NOMO-1 (cell line): ENCODE results near the gene PLXNB1.
"Not testable (repeated sequence)": the region's sequence is repeated elsewhere in the genome, so short reads cannot be mapped to it uniquely, and the experiment has no call there.

Experiments used
- DNase-seq, 2 experiments: peaks; one replicate each; lab custom pipeline; 2025; ENCODE audit not compliant: unreplicated experiment in 2 of 2; lab: John Stamatoyannopoulos, UW

Gene PLXNB1

DNA sequence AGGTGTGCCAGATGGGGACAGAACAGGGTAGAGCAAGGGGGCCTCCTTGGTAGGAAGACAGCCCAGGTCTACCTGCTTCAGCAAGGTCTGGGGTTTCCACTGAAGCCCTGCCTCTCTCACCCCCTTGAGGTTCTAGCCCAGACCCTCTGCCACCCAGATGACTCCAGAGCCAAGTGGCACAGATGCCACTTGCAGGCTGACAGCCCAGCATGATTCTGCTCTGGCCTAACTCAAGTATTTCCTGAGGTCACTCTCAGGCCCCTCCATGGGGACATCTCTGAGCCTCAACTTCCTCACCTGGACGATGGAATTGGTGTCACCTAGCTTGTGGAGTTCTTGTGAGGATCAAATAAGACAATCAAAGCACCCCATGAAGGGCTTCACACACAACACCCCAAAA lies 23.9 kb downstream of the PLXNB1 start:
- no peak for DNase-seq

DNA sequence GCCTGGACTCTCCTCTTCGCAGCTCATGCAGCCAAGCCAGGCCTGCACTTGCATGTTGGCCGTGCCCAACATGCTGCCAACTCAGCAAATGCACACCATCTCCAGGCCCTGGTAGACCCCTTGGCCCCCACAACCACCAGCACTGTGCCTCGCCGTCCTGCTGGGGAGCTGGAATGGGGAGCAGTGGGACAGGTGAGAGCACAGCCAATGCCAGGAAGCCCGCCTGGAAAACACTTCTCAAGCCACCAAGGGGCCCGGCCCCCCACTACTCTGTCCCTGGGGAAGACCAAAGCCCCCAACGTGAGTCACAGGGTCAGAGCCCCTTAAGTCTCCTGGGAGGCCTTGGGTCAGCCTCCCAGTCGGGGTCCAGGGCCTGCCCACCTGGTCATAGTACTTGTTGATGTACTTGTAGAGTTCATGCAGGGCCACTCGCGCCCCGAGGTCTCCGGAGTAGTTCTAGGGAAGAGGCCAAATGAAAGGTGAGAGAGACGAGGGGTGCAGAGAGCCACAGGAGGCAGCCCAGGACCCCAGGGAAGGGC lies 24.5 kb downstream of the PLXNB1 start:
- no peak for DNase-seq

DNA sequence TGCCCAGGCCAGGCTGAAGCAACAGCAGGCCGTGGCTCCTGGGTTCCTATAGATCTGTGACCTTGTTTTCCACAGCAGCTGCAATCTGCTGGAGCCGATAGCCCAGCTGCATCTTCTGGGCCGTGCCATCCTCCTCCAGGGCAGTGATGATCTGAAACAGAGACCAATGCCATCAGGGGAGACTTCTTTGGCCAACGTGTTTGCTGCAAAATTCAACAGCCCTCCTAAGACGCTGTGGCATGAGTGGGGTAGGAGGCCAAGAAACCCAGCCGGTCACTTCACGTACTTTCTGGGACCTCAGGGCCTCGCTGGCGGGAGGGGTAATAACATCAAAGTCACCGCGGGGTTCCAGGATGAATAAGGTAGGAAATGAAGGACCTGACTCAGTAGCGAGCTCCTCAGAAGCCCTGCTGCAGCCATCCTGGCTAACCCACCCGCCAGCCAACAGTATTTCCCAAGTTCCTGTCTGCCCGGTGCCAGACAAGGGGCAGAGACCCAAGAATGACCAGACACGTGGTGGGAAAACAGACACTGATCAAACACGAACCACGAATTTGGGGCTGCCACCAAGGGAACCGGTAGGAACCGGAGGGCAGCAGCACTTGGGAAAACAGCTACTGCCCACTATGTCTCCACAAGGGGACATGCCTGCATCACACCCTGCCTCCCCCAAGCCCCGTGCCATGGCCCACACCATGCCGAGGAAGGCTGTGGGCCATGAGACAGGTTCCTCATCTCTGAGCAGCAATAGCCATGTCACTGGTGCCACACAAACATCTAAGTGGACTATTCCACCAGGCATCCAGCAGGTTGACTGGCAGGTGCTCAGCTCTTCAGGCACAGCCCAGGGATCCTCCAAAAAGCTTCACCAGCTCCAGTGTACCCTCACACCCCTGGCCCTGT lies 25.2 kb downstream of the PLXNB1 start:
- DNase-seq: no peak

DNA sequence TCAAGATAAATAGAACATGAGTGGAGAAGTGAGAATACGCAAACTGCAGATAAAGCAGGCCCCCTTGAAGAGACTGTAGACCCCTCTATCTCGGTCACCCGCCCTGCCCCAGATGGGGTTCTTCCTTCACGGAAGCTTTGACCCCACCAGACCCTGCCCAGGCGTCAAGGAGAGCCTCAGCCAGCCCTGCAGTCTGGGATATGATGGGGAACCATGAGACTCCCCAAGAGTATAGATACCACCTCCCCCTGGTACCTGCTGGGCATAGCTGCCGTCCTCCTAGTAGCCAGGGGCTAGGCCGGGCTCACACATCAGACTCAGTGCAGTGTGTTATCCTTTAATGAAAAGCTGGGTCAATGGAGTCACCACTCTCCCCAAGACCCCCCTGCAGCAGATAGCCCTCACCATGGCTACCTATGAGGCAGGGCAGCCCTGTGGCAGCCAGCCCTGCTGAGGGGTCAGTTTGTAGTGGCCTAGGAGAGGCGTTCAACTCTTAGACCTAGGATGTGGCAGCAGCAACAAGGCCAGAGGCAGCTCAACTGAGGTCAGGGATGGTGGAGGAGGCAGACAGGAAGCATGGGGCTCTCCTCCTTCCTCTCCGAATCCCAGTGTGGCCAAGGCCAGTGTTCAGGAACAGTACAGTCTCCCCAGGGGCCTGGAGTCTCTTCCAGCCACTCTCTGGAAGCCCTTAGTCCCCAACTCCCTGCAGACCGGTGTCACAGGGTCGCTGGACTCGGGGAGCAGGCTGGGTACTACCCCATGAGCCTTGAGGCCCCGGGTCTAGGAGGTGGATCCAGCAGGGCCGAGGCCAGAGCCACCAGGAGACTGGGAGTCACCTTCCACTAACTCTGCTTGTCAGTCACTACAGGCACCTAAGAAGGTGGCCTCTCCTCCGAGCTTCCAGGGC lies 26.1 kb downstream of the PLXNB1 start:
- DNase-seq: no peak

DNA sequence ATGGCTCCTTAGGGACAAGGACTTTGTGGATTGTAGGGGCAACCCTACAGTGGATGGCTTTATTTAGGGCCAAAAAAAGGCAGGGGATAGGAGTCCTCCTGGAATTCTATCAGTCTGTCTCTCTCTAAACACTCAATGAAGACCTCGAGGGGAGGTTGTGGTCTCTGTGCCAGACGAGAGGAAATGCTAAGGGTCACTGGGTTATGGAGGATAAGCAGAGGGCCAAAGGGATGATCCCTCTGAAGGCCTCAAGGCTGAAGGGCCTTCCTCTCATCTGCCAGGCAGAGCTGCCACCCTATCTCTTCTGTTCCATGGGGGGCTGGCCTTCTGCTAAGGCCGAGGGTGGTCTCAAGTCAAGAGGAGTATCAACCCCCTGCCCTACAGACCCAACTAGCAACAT lies 27.0 kb downstream of the PLXNB1 start:
- no peak for DNase-seq

DNA sequence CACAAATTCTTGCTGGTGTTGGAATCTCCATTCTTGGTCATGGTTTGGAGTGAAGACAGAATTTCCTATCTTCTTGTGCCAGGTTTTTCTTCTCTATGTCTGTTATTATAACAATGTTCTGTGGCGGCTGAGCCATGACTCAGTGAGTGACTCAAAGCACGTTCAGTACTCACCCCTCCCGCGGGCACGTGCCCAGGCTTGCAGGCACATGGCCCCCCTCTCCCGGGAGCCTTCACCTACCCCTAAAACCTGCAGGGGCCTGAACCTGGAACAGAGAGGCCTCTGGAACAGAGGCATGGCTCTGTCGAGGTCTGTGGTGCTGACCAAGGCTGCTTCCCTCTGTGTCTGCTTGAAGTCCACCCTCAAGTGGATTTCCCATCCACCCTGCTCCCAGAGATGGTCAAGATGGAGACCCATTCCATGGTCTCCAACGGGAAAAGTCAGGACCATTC lies 27.6 kb downstream of the PLXNB1 start:
- DNase-seq: no peak

DNA sequence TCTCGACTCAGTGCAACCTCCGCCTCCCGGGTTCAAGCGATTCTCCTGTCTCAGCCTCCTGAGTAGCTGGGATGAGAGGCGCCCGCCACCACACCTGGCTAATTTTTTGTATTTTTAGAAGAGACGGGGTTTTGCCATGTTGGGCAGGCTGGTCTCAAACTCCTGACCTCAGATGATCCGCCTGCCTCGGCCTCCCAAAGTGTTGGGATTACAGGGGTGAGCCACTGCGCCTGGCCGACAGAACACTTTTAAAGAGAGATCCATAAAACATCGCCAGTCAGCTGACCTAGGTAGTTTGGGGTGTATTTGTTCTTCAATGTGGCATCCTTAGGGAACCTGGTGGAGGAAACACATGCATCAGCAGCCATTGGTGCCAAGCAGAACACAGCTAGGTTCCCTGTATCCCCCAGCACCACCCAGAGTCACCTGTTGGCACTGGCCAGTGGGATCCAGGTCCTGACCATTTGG lies 28.4 kb downstream of the PLXNB1 start:
- not testable (repeated sequence) for DNase-seq

DNA sequence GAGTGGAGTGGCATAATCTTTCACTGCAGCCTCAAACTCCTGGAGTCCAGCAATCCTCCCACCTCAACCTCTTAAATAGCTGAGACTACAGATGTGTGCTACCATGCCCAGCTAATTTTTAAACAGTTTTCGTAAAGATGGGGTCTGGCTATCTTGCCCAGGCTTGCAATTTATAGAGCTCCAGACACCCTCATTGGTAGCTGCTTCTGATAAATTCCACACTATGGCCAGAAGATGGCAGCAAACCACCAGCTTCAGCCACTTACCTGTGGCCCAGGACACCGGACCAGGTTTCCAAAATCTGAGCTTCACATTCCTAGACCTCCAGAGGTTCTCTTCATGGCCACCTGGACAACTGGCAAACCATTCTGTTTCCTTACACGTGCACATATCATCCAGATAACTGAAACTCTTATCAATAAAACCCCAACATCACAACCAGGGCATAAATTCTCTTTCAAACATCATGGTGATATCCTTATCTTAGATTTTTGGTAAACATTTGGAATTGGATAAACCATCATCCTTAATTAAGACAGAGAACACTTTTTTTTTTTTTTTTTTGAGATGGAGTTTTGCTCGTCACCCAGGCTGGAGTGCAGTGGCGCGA lies 29.0 kb downstream of the PLXNB1 start:
- DNase-seq: peak; percentile 18 to 50

DNA sequence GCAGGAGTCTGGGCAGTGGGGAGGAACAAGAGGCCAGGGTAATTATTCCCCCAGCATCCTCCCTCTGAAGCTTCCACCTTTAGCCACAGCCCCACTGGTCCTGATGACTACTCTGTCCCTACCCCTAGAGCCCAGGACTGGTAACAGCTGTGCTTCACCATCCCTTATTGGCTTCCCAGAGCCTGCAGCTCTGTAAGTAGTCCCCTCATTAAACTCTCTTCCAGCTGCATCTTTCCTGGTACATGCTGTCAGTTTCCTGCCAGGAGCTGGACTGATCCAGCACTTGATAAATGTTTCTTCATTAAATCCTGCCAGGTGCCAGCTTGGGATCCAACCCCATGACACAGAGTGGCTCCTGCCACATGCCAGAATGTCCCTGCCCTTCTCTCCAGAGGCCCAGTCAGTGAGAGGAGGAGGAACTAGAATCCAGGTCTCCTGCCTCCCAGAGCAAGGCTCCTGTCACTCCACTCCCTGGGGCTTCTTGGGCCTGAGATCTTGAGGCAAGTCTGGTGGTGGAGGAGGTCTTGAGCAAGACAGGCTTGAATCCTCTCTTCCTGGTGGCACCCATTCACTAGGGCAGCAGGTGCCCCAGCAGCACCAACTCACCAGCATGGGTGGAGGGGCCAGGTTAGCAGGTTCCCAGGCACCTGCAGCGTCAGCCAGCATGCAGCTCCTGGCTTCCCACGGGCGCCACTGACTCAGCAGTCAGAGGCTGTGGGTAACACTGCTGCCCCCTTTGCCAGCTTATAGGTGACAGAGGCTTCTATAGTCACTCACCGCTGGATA lies 30.3 kb downstream of the PLXNB1 start:
- no peak for DNase-seq

DNA sequence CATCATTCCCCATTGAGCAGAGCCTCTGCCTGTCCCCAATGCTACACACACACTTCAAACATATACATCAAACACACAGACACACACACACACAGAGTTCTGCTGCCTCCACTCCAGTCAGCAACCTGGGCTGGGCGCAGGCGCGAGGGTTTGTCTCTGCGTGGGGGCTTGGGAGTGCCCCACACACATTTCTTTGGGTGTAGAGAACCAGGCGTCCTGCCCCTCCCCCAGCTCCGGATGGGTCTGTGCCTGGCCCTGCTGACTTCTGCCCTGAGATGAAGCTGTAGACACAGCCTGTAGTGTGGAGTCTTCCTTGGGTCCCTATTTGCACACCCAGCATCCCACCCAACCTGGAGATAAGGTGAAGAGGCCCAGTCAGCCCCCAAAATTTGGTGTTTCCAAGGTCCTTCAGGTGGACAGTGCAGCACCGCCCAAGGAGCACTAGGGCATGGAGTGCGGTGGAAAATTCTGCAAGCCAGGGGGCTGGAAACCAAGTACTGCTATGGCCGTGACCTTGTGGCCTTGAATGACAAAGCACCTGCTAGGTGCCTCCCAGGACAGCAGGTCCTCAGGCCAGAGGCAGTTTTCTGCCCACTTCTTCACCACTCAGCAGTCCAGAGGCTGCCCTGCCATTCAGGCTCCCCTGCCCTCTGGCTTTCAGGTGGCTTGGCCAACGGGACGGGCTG lies 31.0 kb downstream of the PLXNB1 start:
- DNase-seq: no peak

DNA sequence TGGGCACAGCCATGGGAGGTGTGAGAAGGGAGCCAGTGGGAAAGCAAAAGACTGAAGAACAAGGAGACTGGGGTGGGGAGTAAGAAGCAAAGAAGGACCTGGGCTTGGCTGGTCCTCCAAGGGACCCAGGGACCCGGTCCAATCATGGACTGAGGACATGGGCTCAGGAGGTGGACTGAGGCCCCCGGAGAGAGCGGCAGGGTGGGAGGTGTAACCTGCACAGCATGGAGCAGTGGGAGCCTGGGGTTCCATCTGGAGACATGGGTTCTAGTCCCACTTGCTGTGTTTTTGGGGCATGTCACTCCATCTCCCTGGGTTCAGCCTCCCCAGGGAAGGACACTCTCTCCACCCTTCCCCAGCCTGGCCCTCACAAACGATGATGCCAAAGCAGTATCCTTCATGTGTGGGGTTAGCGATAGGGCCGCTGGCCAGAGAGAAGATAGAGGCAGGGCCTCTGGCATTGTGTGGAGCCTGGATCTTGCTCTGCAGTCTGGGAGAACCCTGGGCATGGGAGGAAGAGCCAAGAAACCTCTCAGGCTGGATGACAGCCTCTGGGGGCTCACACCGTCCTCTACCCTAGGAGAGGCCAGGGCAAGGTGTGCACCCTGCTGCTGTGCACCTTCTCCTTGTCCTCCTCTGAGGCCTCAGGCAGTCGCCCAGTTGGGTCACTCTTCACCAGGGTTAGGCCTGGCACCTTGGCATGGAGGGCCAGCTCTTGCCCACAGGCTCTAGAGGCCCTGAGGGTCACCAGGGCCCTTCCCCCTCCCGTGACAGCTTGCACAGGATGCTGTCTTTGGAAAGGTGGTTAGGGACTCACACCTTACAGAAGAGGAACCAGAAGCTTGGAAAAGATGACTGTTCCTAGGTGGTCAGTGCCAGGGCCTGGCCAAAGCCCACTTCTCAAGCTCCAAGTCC lies 31.9 kb downstream of the PLXNB1 start:
- DNase-seq: no peak

DNA sequence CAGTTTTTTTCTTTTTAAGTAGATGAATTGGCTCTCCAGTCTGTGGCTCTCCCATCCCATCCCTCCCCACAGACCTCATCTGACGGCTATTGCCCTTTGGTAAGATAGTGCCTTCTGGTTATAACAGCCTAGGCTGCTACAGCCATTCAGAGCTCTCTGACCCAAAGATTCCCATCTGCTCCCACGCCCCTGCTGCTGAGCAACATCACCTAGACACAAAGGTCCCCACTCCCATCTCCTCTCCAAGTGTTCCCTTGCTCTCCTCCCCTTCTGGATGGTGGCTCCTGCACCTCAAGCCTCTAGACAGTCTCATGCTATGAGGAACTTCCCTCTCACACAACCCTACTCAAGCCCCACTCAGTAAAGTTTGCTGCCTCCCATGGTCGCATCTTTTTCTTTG lies 34.2 kb downstream of the PLXNB1 start:
- no peak for DNase-seq

DNA sequence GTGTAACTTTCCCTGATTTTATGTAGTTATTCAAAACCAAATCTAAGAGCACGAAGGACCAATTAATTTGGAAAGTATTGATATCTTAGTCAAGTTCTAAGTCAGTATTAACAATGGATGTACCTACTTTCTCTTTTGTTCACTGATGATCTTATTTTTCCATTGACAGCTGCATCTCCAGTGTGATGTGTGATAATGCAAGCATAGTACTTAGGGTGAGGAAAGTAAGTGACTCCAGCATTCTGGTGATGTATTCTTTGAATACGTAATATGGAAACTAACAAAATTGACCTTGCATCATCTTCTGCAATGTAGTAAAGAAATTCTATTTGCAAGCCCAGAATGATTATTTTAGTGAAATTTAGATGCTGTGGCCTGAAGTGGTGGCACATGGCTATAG lies 35.5 kb downstream of the PLXNB1 start:
- no peak for DNase-seq

DNA sequence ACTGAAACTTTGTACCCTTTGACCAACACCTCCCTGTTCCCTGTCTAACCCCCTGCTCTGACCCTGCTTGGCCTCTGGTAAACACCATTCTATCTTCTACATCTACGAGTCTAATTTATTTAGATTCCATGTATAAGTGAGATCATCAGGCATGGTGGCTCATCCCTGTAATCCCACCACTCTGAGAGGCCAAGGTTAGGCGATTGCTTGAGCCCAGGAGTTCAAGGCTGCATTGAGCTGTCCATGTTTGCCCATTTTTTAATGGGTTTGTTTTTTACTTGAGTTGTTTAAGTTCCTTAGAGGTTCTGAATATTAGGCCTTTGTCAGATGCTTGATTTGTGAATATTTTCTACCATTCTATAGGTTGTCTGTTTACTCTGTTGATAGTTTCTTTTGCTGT lies 40.9 kb downstream of the PLXNB1 start:
- DNase-seq: no peak

DNA sequence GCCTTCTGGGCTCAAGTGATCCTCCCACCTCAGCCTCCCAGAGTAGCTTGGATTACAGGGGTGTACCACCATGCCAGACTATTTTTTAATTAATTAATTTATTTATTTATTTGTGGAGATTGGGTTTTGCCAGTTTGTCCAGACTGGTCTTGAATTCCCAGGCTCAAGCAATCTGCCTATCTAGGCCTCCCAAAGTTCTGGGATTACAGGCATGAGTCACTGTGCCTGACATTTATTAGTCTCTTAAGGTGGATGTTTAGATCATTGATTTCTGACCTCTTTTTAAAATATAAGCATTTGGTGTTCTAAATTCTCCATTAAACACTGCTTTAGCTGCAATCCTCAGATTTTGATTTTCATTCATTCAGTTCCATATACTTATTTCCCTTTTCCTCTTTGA lies 42.3 kb downstream of the PLXNB1 start:
- no peak for DNase-seq

DNA sequence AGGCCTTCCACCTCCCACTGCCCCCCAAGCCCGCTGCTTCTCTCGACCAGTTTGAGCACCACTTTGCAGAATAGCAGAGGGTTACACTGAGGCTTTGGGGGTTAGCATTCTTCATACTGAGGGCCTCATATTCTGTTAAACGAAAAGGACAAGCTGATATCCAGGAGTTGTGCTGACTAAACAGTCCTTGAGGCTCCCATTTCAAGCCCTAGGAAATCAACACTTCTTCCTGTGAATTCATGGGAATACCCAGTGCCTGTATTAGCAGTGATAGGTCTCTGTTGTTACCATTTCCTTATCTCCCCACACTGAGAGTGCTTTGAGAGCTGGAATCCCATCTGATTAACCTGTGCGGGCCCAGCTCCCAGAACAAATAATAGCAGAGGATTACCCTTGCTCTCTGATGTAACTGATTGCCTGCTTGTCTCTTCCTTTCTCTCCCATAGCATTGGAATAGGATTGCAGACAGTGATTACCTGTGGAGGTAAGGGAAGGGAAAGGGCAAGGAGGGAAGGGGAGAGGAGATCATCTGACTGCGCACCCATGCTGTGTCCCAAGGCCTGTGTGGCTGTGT lies 56.9 kb downstream of the PLXNB1 start:
- DNase-seq: no peak

DNA sequence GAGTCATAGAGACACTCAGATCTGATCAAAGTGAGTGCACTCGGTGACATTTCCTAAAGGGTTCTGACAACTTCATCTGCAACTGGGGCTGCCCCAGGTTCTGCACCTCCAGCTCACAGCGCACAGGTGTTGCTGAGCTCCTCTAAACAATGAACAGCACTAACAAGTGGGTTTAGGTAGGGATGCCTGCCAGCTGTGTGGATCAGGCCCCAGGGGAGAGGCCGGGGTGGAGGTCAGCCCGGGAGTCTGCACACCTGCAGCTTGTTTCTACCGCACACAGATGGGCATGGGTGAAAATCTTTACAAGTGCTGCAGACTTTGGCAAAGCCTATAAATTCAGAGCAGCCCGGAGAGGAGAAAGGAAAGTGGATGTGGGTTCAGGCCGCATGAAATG lies 57.5 kb downstream of the PLXNB1 start:
- DNase-seq: no peak
